ENCODE data around the gene PARP15.

DNA sequence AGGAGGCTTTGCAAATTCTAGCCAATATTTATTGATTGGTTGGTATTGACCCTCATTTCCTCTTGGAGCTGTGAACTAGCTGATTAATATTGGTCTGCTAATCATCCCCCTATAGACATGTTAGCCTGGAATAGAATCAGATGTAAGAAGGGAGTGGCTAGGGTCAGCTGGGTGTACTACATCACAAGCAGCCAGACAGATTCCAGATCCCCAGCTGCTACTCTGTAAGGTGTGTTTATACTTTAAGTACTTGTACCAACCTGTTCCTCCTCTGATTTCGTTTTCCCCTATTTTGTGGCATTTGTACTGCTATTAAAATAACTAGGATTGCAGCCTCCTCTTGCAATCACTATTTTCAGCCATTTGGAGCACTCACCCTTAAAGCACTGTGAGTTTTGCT is 49.9 kb downstream of the PARP15 start:
- no peak for TF ChIP-seq CTCF (IDR thresholded peaks at IDR 0.05)
- no peak for TF ChIP-seq POLR2A (IDR thresholded peaks at IDR 0.05)
